Hematopoietic multipotent progenitor cell (in vitro differentiated cells): ENCODE results near the gene DCUN1D2. TPM values are rescaled to one million over a fixed set of nuclear protein-coding genes. Genes with fewer than 3 reads are reported as not detected.

Source experiments
- DNase-seq, 3 donors: peaks; one replicate each; pipeline ENCODE4 v3.0.0-alpha.2; 2011 to 2015; ENCODE audit warnings: low read depth in 2 of 3, low spot score in 2 of 3
- small RNA-seq: library from RNA; depleted of rRNA; stranded (forward); fragments of <200 nt; gene quantifications from one replicate; pipeline ENCODE3, GENCODE V24; 2012
- total RNA-seq: library from RNA; depleted of rRNA; stranded (reverse); fragments of >200 nt; gene quantifications from one replicate; pipeline ENCODE4 v1.2.3, GENCODE V29; 2012

The DCUN1D2 gene
- total RNA-seq, 1 donor, result 7.3 TPM

DNA sequence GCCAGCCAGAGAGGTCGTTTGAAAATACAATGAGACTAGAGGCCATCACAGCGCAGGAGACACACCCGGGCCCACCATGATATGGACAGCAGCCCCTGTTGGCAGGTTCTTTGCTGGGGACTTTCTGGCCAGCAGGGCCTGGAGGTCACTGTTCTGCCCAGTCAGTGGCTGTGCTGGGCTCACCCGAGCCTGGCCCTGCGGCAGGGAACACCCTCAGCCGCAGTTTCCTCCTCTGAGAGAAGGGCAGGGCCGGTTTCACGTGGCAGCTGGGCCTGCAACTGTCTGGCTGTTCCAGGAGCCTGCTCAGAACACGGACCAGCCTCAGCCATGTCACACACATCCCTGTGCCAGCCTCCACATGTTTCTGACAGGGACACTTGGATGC, 76.6 kb downstream of the DCUN1D2 start:
- no peak for DNase-seq

DNA sequence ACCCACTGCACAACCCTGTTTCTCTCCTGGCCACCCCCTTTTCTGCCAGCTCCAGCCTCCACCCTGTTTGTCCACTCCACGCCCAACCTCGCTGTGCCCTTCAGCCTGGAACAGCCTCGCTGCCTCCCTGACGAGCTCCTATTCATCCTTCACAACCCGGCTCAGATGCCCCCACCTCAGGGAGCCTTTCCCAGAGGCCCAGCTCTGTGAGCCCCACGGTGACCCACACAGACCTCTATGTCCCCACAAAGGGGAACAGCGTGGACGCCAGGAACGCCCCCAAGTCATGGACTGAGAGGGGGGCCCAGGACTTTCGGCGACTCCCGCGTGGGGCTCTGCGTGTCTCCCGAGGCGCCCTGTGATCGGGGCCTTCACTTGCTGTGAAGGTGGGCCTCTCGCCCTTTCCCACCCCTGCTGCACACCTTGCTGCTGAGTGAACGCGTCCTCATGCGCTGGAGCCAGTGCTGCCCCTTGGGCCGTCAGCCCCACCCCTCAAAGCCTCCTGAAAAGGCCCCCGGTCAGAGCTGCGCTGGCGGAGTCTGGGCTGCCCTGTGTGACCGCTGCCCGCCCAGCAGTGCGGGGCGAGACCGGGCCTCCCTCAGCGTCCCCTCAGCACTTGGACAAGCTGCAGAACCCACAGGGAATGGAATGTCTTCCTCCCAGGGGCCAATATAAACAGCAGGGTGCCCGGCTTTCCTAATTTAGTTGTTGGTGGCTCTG, 77.2 kb downstream of the DCUN1D2 start:
- DNase-seq, result no peak

DNA sequence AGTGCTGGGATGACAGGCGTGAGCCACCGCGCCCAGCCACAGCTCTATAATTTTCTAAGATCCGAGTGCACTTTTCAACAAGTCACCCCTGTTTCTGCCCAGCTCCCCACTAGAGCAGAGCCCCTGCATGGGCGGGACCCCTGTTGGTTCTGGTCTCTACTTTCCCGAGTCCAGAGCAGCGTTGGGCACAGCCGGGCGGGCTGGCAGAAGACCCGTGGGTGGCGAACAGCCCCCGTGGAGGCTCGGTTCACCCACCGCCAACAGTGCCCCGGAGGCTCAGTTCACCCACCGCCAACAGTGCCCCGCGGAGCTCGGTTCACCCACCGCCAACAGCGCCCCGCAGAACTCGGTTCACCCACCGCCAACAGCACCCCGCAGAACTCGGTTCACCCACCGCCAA, 78.1 kb downstream of the DCUN1D2 start:
- no peak for DNase-seq

DNA sequence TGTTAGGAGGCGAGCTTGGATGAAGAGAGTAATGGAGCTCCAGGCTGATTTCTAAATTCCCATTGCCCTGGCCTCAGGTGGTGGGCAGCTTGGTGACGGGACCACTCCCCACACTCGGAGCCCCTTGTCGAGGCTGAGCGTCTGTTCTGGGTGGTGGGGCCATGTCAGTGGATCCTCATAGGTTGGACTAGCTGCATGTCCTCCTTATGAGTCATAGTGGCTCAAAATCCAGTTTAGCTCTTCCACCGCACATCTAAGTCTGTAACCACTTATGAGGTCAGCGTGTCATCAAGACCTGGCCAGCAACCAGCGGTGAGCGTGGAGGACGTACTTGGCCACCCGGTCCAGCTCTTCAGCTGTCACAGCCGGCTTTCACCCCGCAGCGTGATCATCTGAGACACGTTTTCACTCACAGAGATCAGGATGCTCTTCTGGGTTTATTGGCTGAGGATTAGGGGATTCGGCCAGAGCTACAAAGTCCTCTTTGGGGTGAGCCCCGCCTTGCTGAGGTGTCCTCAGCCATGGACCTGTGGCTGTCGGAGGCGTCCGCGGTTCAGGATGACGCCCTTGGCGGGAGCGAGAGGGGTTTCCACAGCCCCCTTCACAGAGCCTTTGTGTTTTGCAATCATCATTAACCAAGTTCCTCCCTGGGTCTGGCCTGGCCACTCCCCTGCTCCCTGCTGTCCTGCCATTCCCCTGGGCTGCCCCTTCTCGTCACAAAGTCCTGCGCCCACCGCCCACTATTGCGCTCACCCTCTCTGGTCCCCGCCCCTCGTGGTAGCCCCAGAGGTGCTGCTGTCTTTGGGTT, 79.1 kb downstream of the DCUN1D2 start:
- no peak for DNase-seq

DNA sequence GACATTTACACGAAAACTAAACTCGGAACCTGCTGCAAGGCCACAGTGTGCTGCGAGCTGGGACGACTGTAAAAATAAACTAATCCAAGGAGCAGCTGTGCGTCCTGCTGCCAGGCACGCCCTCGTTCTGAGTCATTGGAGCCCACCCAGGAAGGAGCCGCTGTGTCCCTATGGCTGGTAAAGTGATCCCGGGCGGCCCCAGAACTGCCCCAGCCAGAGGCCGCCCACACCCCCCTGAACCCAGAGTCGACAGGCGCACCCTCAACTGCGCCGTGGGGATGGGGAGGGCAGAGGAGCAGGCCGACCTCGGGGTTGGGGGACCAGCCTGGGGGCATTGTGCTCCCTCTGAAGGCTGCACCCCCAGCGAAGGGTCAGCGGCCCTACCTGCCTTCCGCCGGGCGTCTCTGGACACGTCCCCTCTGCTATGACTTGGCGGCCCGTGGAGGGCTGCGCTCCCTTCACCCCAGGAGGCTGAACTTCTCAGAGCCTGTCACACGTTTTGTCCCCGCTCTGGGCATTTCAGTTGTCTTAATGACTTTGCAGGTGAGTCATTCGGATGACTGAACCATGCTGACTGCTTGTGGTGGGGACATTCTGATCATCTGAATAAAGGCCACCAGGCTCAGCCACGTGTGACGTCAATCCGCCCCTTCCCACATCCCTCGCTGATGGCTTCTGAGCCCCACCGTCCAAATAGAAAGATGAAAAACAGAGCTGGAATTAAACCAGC, 79.9 kb downstream of the DCUN1D2 start:
- no peak for DNase-seq

DNA sequence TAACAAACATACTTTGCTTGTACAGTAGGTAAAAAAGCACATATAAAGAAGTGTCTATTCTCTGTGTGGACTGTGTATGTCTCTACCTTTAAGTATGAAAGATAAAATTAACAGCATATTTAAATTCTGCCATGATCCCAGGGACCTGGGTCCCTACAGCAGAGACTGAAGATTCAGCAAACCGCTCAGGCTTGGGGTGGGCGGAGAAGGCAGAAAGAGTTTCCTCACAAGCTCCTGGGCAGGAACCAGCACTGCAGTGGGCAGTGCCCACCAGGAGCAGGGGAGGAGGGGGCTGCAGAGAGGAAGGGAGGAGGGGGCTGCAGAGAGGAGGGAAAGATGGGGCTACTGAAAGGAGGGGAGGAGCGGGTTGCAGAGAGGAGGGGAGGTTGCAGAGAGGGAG, 81.9 kb downstream of the DCUN1D2 start:
- no peak for DNase-seq

DNA sequence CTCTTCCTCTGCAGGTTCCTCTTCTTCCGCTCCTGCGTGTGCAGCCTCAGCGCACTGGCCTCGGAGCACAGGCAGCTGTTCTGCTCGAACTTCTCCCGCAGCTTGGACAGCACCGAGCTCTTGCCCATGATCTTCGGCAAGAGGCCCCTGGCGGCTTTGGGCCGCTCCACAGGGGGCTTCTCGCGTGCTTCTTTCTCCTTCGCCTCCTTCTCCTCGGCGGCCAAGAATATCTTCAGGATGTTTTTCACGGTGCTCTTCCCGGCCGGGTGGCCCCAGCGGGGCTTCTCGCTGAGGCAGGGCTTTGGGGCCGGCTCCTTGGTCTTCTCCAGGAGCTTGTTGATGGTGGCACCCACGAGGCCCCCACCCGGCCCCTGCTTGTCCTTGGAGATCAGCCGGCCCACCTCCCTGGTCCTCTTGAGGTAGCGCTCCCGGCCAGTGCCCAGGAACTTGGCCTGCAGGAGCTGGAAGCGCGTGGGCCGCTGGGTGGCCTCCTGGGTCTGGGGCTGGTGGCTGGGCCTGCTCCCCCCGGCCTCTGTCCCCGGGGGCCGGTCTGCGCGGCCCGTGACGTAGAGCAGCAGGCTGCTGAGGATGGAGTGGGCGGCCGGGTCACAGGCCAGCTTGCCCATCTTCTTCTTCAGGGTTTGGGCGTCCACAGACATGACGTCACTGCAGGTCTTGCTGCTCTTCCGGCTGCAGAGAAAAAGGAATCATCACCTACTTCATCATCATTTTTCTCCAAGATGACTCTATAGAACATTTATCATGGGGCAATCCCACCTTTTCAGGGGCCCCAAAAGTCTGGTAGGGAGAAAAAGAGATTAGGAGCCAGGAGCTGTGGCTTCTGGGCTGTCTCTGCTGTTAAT, 82.7 kb downstream of the DCUN1D2 start:
- DNase-seq, result peak in 1 of 3 donors; percentile 4

DNA sequence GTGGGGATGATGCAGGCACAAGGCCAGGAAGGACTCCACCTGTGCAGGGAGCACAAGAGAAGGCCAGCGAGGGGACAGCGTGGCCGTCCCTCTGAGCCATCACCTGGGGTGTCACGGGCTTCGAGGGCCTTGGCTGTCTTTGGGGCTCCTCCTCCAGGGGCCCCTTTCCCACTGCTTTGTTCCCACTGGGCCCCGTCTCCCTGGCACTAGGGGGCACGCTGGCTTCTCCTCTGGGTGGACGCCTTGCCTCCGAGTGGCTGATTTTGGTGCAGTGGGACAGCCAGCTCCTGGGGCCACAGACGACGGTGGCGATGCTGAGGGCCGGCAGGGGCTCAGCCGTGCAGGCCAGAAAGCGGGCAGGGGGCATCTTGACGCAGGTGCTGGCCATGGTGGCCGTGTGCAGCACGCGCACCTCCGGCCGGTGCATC, 83.4 kb downstream of the DCUN1D2 start:
- DNase-seq, result no peak

DNA sequence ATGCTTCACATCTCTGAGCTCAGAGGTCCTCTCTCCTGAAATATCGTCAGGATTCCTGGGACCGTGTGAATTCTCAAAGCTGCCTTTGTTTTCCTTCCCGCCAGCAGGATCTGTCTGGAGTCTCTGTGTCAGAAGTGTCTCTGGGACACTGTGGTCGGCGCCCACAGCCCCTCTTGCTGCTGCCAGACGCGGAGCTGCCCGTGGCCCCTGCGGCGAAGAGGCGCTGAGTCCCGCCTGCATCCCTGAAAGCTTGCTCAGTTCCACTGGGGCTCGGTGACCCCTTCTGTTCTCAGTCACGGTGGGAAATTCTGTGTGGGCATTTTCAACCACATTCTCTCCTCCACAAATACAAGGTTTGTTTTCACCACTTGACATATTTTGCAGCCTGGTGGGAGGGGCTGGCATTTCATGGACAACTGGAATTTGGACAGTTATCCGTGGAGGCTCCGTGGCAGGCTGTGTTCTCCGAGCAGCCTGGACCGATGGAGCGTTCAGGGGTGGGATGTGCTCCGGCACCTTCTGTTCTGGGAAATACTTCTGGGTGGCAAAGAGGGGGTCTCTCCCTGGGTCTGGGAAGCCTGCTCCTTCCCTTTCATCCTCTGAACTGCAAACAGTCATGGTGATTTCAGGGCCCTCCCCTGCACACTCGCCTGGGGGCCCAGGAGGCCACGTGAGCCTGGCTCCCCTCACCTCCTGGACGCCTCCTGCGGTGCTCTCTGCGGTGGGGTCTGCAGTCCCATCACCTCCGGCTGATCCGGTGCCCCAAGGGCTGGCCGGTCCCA, 84.0 kb downstream of the DCUN1D2 start:
- no peak for DNase-seq

Small RNAs within 50 kb of the gene (small RNA-seq; reads per million reads assigned to genes)
- gene RNU1-16P, result 0.20 reads per million

Other genes starting within 250 kb of the DCUN1D2 start
- 92.6 TPM for gene LAMP1, start 193.5 kb downstream of the DCUN1D2 start, total RNA-seq
- gene GRTP1, start 126.6 kb downstream of the DCUN1D2 start, total RNA-seq, result 0.54 TPM
- 0.27 TPM for gene ADPRHL1, start 37.2 kb downstream of the DCUN1D2 start, total RNA-seq
- gene TFDP1, start 94.0 kb upstream of the DCUN1D2 start, total RNA-seq, result 26.7 TPM
- not detected for gene ATP4B, start 167.5 kb upstream of the DCUN1D2 start, total RNA-seq
- under 0.01 TPM for gene GRK1, start 176.5 kb upstream of the DCUN1D2 start, total RNA-seq